ENCODE results near the gene HOXA7.

GRCh38 chr7:27167916-27168264 lies 11.4 kb upstream of the HOXA7 start:
- TF ChIP-seq CTCF (IDR thresholded peaks at IDR 0.05) (no peak), POLR2A (IDR thresholded peaks at IDR 0.05) (no peak)
